Cardiac fibroblast (primary cell): ENCODE data around the gene CERS4.

ENCODE experiments used
- DNase-seq, 2 donors: peaks; one replicate each; pipeline versions ENCODE4 v3.0.0 to v3.0.0-alpha.2; 2010; ENCODE audit warnings: low read depth in 2 of 2
- H3K4me3 ChIP-seq, 2 donors: replicated peaks in 1 of 2; 1 replicate in 1 of 2; 2 replicates in 1 of 2; pipeline ENCODE4 v1.5.1; 2011; ENCODE audit warnings: low read depth in 2 of 2, low read length in 2 of 2, mild to moderate bottlenecking in 2 of 2, moderate library complexity in 1 of 2
- CTCF ChIP-seq: IDR thresholded peaks from one replicate; pipeline ENCODE4 v1.5.1; 2011; ENCODE audit warnings: low read depth, mild to moderate bottlenecking, low read length, inconsistent platforms

Gene CERS4

GRCh38 chr19:8311461-8312260 lies 102.5 kb downstream of the CERS4 start:
- no peak for TF ChIP-seq CTCF
- H3K4me3 ChIP-seq: no peak overlapping the region
- DNase-seq: no peak
